KG1 (cell line): ENCODE results near the gene MAGEB1.

Experiments
- DNase-seq: peaks from one replicate; lab custom pipeline; 2025; lab: John Stamatoyannopoulos, UW

Gene MAGEB1

GRCh38 chrX:30296408-30297254 lies 49.7 kb downstream of the MAGEB1 start:
- DNase-seq, result no peak

GRCh38 chrX:30301208-30301607 lies 54.3 kb downstream of the MAGEB1 start:
- DNase-seq, result no peak
